CD4-positive, alpha-beta T cell treated with Interleukin-17A for 1 hour (primary cell): Measurements from ENCODE around the gene CYTL1.
"Not testable (repeated sequence)": the region's sequence is repeated elsewhere in the genome, so short reads cannot be mapped to it uniquely, and the experiment has no call there.

ENCODE experiments used
- DNase-seq: peaks from one replicate; pipeline ENCODE4 v3.0.0-alpha.2; 2020

Gene CYTL1

GRCh38 chr4:5032813-5033212, 13.6 kb upstream of the CYTL1 start:
- DNase-seq: no peak

GRCh38 chr4:5030927-5031326, 11.7 kb upstream of the CYTL1 start:
- DNase-seq: no peak

- no peak for DNase-seq
Observed at GRCh38 chr4:5030221-5030620, 11.0 kb upstream of the CYTL1 start.

- no peak for DNase-seq
Observed at GRCh38 chr4:5029447-5029846, 10.2 kb upstream of the CYTL1 start.

- no peak for DNase-seq
Observed at GRCh38 chr4:5028480-5028879, 9.2 kb upstream of the CYTL1 start.

GRCh38 chr4:5027346-5027745, 8.1 kb upstream of the CYTL1 start:
- no peak for DNase-seq

- DNase-seq: no peak
Observed at GRCh38 chr4:5026371-5026770, 7.1 kb upstream of the CYTL1 start.

- DNase-seq: no peak
Observed at GRCh38 chr4:5024673-5025072, 5.4 kb upstream of the CYTL1 start.

- DNase-seq: no peak
Observed at GRCh38 chr4:5021546-5021945, 2.3 kb upstream of the CYTL1 start.

- DNase-seq: no peak
Observed at GRCh38 chr4:5020341-5020740, 1.1 kb upstream of the CYTL1 start.

- DNase-seq: no peak
Observed at GRCh38 chr4:5019796-5020195, 538 bp upstream of the CYTL1 start.

GRCh38 chr4:5018603-5019002, 655 bp downstream of the CYTL1 start:
- no peak for DNase-seq

GRCh38 chr4:5018096-5018495, 1.2 kb downstream of the CYTL1 start:
- no peak for DNase-seq

GRCh38 chr4:5014007-5014682, 5.1 kb downstream of the CYTL1 start:
- DNase-seq: no peak

GRCh38 chr4:5012958-5013357, 6.3 kb downstream of the CYTL1 start:
- no peak for DNase-seq

GRCh38 chr4:5012244-5012898, 6.9 kb downstream of the CYTL1 start:
- DNase-seq: no peak

GRCh38 chr4:5010984-5011383, 8.3 kb downstream of the CYTL1 start:
- DNase-seq: no peak

- no peak for DNase-seq
Observed at GRCh38 chr4:5009796-5010195, 9.5 kb downstream of the CYTL1 start.

- not testable (repeated sequence) for DNase-seq
Observed at GRCh38 chr4:5006932-5007331, 12.3 kb downstream of the CYTL1 start.

- DNase-seq: no peak
Observed at GRCh38 chr4:5004496-5004895, 14.8 kb downstream of the CYTL1 start.

- no peak for DNase-seq
Observed at GRCh38 chr4:5003918-5004317, 15.3 kb downstream of the CYTL1 start.

- DNase-seq: no peak
Observed at GRCh38 chr4:5003372-5003857, 15.8 kb downstream of the CYTL1 start.

- not testable (repeated sequence) for DNase-seq
Observed at GRCh38 chr4:5001641-5002040, 17.6 kb downstream of the CYTL1 start.

GRCh38 chr4:4996935-4997334, 22.3 kb downstream of the CYTL1 start:
- not testable (repeated sequence) for DNase-seq

- DNase-seq: no peak
Observed at GRCh38 chr4:4995908-4996265, 23.4 kb downstream of the CYTL1 start.
